Measurements from ENCODE around the gene RPL18. TPM values are rescaled to one million over a fixed set of nuclear protein-coding genes. Genes with fewer than 3 reads are reported as not detected.

The RPL18 gene
- total RNA-seq (2021) = 1,618 and 1,710 TPM in 2 replicates
- Bru-seq, nascent RNA = percentile 98 among the genes with signal in this experiment
- percentile 97 among the genes with signal in this experiment for BruChase-seq, experiment 1, labeled RNA remaining after a 2-hour chase
- BruChase-seq, experiment 2, labeled RNA remaining after a 6-hour chase = percentile 99 among the genes with signal in this experiment
- long read RNA-seq, transcript RPL18-208 (7 exons, 1,004 nt) = major isoform, 355 of 504 reads
- long read RNA-seq, transcript RPL18-201 (6 exons, 612 nt) = minor isoform, 117 of 504 reads
- long read RNA-seq, partial matches to known transcripts = 22 of 504 reads
- long read RNA-seq, other reads (novel, unspliced or antisense) = 2 of 504 reads

DNA sequence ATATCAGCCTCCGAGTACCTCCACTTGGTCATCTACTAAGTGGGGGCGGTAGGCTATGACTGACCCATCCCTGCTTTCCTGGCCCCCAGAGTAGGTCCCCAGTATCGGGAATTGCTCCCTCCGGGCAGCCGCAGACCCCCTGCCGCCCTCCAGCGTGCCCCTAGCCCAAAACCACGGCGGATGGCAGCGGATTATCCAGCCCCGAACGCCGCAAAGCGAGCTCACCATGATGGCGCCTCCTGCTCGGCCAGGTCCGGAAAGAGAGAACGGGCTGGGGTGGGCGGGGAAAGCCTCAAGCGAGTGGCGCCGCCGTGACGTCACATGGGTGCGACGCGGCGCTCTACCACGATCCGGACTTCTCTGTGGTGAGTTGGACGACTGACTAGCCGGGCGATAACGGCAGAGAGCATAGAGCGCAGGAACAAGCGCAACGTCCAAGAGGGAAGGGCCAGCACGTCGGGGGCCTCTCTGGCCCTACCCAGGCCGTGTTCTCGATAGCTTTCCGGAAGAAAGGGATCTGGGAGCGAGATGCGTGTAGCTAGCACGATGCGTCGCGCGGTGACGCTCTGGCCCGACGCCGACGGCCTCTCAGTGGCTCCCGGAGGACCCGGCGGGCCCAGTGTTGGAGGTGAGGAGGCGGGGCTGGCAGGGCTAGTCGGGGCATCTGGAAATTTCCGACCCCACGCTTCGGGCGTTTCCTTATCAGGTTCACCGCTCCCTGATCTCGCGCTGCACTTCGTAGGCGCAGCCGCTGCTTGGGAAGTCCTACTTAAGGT is at the start of gene RPL18, which contains the start of gene SPHK2:
RPL18 (minus strand) TSS at position 263 of the 776 bp plus-strand sequence; CDS start at position 228, 35 bp downstream.
SPHK2 (plus strand) TSS at position 591 of the 776 bp plus-strand sequence. CDS start 1,009 bp downstream, outside the sequence.
- POLR2A ChIA-PET (ENCODE audit: unreplicated experiment) = interaction anchor here (0.5 to 1.3 kb wide), 15 partner anchors 11 to 1183 kb away, joined by 3 to 30 read pairs (median 6); partner anchors contain the start of genes GYS1, RUVBL2 and TMEM143
- peak within 1 kb of the TSS; percentile 87 for H2AFZ ChIP-seq

DNA sequence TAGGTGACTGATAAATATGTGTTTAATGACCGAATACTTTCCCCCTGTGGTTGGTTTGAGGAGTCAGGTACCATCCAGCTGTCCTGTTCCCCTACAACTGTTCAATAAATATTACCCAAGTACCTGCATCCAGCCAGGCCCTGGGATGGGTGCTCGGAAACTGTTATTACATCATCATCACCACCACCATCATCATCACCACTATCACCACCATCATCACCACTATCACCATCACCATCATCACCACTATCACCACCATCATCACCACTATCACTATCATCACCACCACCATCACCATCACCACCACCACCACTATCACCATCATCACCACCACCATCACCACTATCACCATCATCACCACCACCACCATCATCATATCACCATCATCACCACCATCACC is 49.8 kb upstream of the RPL18 start:
- Histone ChIP-seq H3K27ac (no peak overlapping the region), H3K27me3 (ENCODE audit: insufficient read depth, low read depth) (no peaks in the 10 kb centered on the region), H3K79me2 (ENCODE audit: low read depth) (no peaks in the 10 kb centered on the region), H3K4me3 (no peak overlapping the region), H4K20me1 (ENCODE audit: insufficient read depth) (no peaks in the 10 kb centered on the region), H3K9me2 (ENCODE audit: insufficient read depth) (no peaks in the 10 kb centered on the region), H3K4me2 (no peak overlapping the region), H3K36me3 (ENCODE audit: low read depth) (no peaks in the 10 kb centered on the region), H3K4me1 (replicated peaks; ENCODE audit: insufficient read depth) (no peaks in the 10 kb centered on the region), H3K9me3 (ENCODE audit: insufficient read depth, low read depth) (no peaks in the 10 kb centered on the region), H2AFZ (no peak overlapping the region), H3F3A (ENCODE audit: insufficient read depth, low read depth) (0 out of 2 replicates have a peak, but pooled peaks cover 4% of the 10 kb centered on the region)
- CTCF ChIA-PET = no interaction called here
- TF ChIP-seq, protein P1, sequence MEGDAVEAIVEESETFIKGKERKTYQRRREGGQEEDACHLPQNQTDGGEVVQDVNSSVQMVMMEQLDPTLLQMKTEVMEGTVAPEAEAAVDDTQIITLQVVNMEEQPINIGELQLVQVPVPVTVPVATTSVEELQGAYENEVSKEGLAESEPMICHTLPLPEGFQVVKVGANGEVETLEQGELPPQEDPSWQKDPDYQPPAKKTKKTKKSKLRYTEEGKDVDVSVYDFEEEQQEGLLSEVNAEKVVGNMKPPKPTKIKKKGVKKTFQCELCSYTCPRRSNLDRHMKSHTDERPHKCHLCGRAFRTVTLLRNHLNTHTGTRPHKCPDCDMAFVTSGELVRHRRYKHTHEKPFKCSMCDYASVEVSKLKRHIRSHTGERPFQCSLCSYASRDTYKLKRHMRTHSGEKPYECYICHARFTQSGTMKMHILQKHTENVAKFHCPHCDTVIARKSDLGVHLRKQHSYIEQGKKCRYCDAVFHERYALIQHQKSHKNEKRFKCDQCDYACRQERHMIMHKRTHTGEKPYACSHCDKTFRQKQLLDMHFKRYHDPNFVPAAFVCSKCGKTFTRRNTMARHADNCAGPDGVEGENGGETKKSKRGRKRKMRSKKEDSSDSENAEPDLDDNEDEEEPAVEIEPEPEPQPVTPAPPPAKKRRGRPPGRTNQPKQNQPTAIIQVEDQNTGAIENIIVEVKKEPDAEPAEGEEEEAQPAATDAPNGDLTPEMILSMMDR (conservative IDR thresholded peaks at IDR 0.05) = no peak
- TF ChIP-seq EZH2 (IDR thresholded peaks at IDR 0.05; ENCODE audit: low read depth) = no peak
- no peak for DNase-seq
- intact Hi-C loops (cut with micrococcal nuclease; ENCODE audit: unreplicated experiment) = no loop called here
- BruUV-seq (replicated peaks) = no TSS peak
- POLR2A ChIA-PET (ENCODE audit: unreplicated experiment) = no interaction called here

More for the DNA sequence above, at the start of gene RPL18, which contains the start of gene SPHK2:
- H3K27ac ChIP-seq = peak within 1 kb of the TSS; percentile 91
- no peaks in the 10 kb centered on the region for H3K9me3 ChIP-seq (ENCODE audit: insufficient read depth, low read depth)
- peak within 1 kb of the TSS; percentile 94 for H3K4me2 ChIP-seq
- H3K79me2 ChIP-seq (ENCODE audit: low read depth) = peaks cover 48% of the 10 kb centered on the region
- no TSS peak for BruUV-seq (replicated peaks)
- peak within 1 kb of the TSS; percentile 92 for H3K4me3 ChIP-seq
- peaks cover 34% of the 10 kb centered on the region for H4K20me1 ChIP-seq (ENCODE audit: insufficient read depth)
- H3K4me1 ChIP-seq (replicated peaks; ENCODE audit: insufficient read depth) = peaks cover 42% of the 10 kb centered on the region
- H3K27me3 ChIP-seq (ENCODE audit: insufficient read depth, low read depth) = no peaks in the 10 kb centered on the region
- H3F3A ChIP-seq (ENCODE audit: insufficient read depth, low read depth) = peaks cover 80% of the 10 kb centered on the region
- H3K36me3 ChIP-seq (ENCODE audit: low read depth) = peaks cover 35% of the 10 kb centered on the region
- H3K9me2 ChIP-seq (ENCODE audit: insufficient read depth) = no peaks in the 10 kb centered on the region
- no peak for TF ChIP-seq EZH2 (IDR thresholded peaks at IDR 0.05; ENCODE audit: low read depth)
- TF ChIP-seq, protein P1 (conservative IDR thresholded peaks at IDR 0.05) = no peak
- CTCF ChIA-PET = interaction anchor here (0.6 kb wide), 1 partner anchor 11 kb away, joined by 4 read pairs; no protein-coding TSS in a partner anchor
- intact Hi-C loops (cut with micrococcal nuclease; ENCODE audit: unreplicated experiment) = loop anchor here (1.0 kb wide), 2 partner anchors 8 to 18 kb away; partner anchors contain the start of gene DBP
- peak; percentile 97 to 99 for DNase-seq

DNA sequence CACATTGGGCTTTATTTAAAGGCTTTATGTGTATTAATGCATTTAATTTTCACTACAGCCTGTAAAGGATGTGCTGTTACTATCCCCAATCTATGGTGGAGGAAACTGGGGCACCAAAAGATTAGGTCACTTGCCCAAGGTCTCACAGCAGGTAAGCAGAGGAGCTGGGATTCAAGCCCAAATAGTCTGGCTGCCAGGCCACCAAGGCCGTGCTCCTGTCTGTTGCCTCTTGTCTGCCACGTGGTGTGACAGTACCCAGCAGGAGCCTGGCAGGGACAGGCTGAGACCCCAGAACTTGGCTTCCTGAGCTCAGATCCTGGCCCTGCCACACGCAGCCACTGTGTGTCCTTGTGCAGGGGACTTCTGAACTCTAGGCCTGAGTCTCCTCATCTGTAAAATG is 49.4 kb upstream of the RPL18 start:
- Histone ChIP-seq H3K36me3 (ENCODE audit: low read depth) (no peaks in the 10 kb centered on the region), H3K27ac (no peak overlapping the region), H3K9me2 (ENCODE audit: insufficient read depth) (no peaks in the 10 kb centered on the region), H3K79me2 (ENCODE audit: low read depth) (no peaks in the 10 kb centered on the region), H3K9me3 (ENCODE audit: insufficient read depth, low read depth) (no peaks in the 10 kb centered on the region), H3K4me1 (replicated peaks; ENCODE audit: insufficient read depth) (no peaks in the 10 kb centered on the region), H2AFZ (no peak overlapping the region), H3F3A (ENCODE audit: insufficient read depth, low read depth) (0 out of 2 replicates have a peak, but pooled peaks cover 4% of the 10 kb centered on the region), H3K4me3 (no peak overlapping the region), H3K4me2 (no peak overlapping the region), H3K27me3 (ENCODE audit: insufficient read depth, low read depth) (no peaks in the 10 kb centered on the region), H4K20me1 (ENCODE audit: insufficient read depth) (no peaks in the 10 kb centered on the region)
- intact Hi-C loops (cut with micrococcal nuclease; ENCODE audit: unreplicated experiment) = no loop called here
- DNase-seq = no peak
- no TSS peak for BruUV-seq (replicated peaks)
- ChIA-PET POLR2A (ENCODE audit: unreplicated experiment) (no interaction called here), CTCF (no interaction called here)
- TF ChIP-seq, protein P1 (conservative IDR thresholded peaks at IDR 0.05) = no peak
- TF ChIP-seq EZH2 (IDR thresholded peaks at IDR 0.05; ENCODE audit: low read depth) = no peak

Data from PC-9 (cell line).